K562 (cell line): ENCODE results near the gene RNF224. TPM values are rescaled to one million over a fixed set of nuclear protein-coding genes. Genes with fewer than 3 reads are reported as not detected.

Experiments
- CAMTA2 ChIP-seq: fragments of 250-450 bp; sonication (Bioruptor Pico); conservative IDR thresholded peaks from 2 replicates; pipeline ENCODE4 v1.5.1; 2022
- ESRRB ChIP-seq: fragments of 250-450 bp; sonication (Bioruptor Pico); IDR thresholded peaks from 2 replicates; pipeline ENCODE4 v1.5.0; 2020; ENCODE audit warnings: mild to moderate bottlenecking, moderate library complexity, borderline replicate concordance
- ETV1 ChIP-seq: fragments of 450-650 bp; conservative IDR thresholded peaks from 2 replicates; pipeline ENCODE4 v1.6.1; 2016; ENCODE audit warnings: missing genetic modification characterization, control low read depth, low read depth, missing compliant biosample characterization
- HBP1 ChIP-seq: fragments of 450-650 bp; formaldehyde crosslinking; IDR thresholded peaks from 2 replicates; pipeline ENCODE4 v1.4.0; 2022; ENCODE audit warnings: missing genetic modification characterization
- KDM5B ChIP-seq: fragments of 200-600 bp; sonication (generic); IDR thresholded peaks from 2 replicates; pipeline ENCODE4 v1.6.1; 2012; ENCODE audit warnings: low read depth, mild to moderate bottlenecking, moderate library complexity, low read length, control low read depth, inconsistent platforms; ENCODE audit not compliant: insufficient replicate concordance
- LCOR ChIP-seq: sonication (generic); formaldehyde crosslinking; IDR thresholded peaks from 2 replicates; pipeline ENCODE4 v1.8.0; 2022; ENCODE audit warnings: mild to moderate bottlenecking, missing genetic modification reagents
- MBD2 ChIP-seq: sonication (generic); IDR thresholded peaks from 2 replicates; pipeline ENCODE4 v1.6.1; 2016; ENCODE audit warnings: low read depth, borderline replicate concordance
- POLR2A ChIP-seq: fragments of 450-650 bp; conservative IDR thresholded peaks from 2 replicates; pipeline ENCODE4 v1.6.1; 2016
- POLR3A ChIP-seq: IDR thresholded peaks from 2 replicates; pipeline ENCODE4 v1.6.1; 2011; ENCODE audit warnings: borderline replicate concordance, mild to moderate bottlenecking, moderate library complexity; ENCODE audit not compliant: insufficient read length, insufficient read depth; ENCODE audit errors: extremely low read depth
- RB1 ChIP-seq: fragments of 450-650 bp; IDR thresholded peaks from 2 replicates; pipeline ENCODE4 v1.6.1; 2017; ENCODE audit warnings: low read depth, mild to moderate bottlenecking
- SIN3A ChIP-seq, 2 experiments: fragments of 150-350 bp in 1 of 2; IDR thresholded peaks; 2 replicates each; pipeline ENCODE4 v1.6.1; 2011 to 2016; ENCODE audit warnings: borderline replicate concordance in 2 of 2, low read depth in 2 of 2, low read length in 2 of 2, mild to moderate bottlenecking in 2 of 2, moderate library complexity in 2 of 2; ENCODE audit not compliant: control insufficient read depth in 1 of 2
- SIRT6 ChIP-seq: IDR thresholded peaks from one replicate; pipeline ENCODE4 v1.6.1; 2012; ENCODE audit warnings: low read depth, mild to moderate bottlenecking, control low read depth, inconsistent platforms, low read length, moderate library complexity
- SPI1 ChIP-seq: IDR thresholded peaks from 2 replicates; pipeline ENCODE4 v1.6.1; 2011; ENCODE audit warnings: low read depth, low read length, control low read depth, borderline replicate concordance
- SUPT5H ChIP-seq: fragments of 450-650 bp; IDR thresholded peaks from 2 replicates; pipeline ENCODE4 v1.6.1; 2016
- TARDBP ChIP-seq: fragments of 450-650 bp; IDR thresholded peaks from 2 replicates; pipeline ENCODE4 v1.6.1; 2016
- TEAD4 ChIP-seq, 2 experiments: sonication (generic) in 1 of 2; formaldehyde crosslinking in 1 of 2; IDR thresholded peaks; 2 replicates each; pipeline versions ENCODE4 v1.6.1 to v1.8.0; 2012 to 2022; ENCODE audit warnings: borderline replicate concordance in 1 of 2, inconsistent platforms in 1 of 2, low read length in 1 of 2, mild to moderate bottlenecking in 1 of 2, missing genetic modification reagents in 1 of 2
- ZBTB9 ChIP-seq: fragments of 450-650 bp; formaldehyde crosslinking; IDR thresholded peaks from 2 replicates; pipeline ENCODE4 v1.4.0; 2020; ENCODE audit warnings: mild to moderate bottlenecking, moderate library complexity
- ZKSCAN1 ChIP-seq: fragments of 150-350 bp; IDR thresholded peaks from 2 replicates; pipeline ENCODE4 v1.6.1; 2016; ENCODE audit warnings: low read depth, low read length
- ZNF134 ChIP-seq: fragments of 250-450 bp; sonication (Bioruptor Pico); conservative IDR thresholded peaks from 2 replicates; pipeline ENCODE4 v1.4.0; 2020
- ZNF324 ChIP-seq: fragments of 250-450 bp; sonication (Bioruptor Pico); IDR thresholded peaks from 2 replicates; pipeline ENCODE4 v1.4.0; 2020; ENCODE audit warnings: mild to moderate bottlenecking
- ZNF347 ChIP-seq: fragments of 450-650 bp; formaldehyde crosslinking; IDR thresholded peaks from 2 replicates; pipeline ENCODE4 v1.4.0; 2020; ENCODE audit warnings: low read depth, mild to moderate bottlenecking, moderate library complexity
- ZNF551 ChIP-seq: fragments of 250-450 bp; sonication (Bioruptor Pico); IDR thresholded peaks from 2 replicates; pipeline ENCODE4 v1.5.0; 2021; ENCODE audit warnings: mild to moderate bottlenecking, moderate library complexity
- polyA plus RNA-seq, 8 experiments: library from polyadenylated mRNA; depleted of rRNA in 4 of 8; stranded (reverse) in 5 of 8; unstranded in 3 of 8; fragments of >200 nt; fragmentation: Nextera tagmentation in 2 of 8; fragmentation: Illumina TruSeq in 1 of 8; extraction: Ambion mirVana in 2 of 8; extraction: Trizol in 1 of 8; gene quantifications; 2 replicates each; pipeline versions ENCODE4 v1.2.1 to v1.2.3, GENCODE V29; 2011 to 2014; ENCODE audit warnings: inconsistent platforms in 1 of 8, missing spikeins in 1 of 8
- total RNA-seq, 7 experiments: library from RNA; depleted of rRNA in 6 of 7; stranded (reverse); fragments of >200 nt in 6 of 7; fragmentation: Illumina TruSeq in 2 of 7; extraction: Trizol in 2 of 7; gene quantifications; 2 replicates each; pipeline versions ENCODE4 v1.2.1 to v1.2.3, GENCODE V29; 2011 to 2021; ENCODE audit warnings: low replicate concordance in 1 of 7

The RNF224 gene
- total and polyA plus RNA-seq, 9 of the 15 experiments (the other 6 are each of a cell fraction or from before 2014, with no cell fraction given) = not detected

GRCh38 chr9:137243626-137244485 lies 16.6 kb downstream of the RNF224 start (continued):
- peak; percentile 78 for TF ChIP-seq HBP1 (CRISPR knock-in tag)
- 0 out of 2 replicates have a peak, but pooled peaks have one; percentile 22 for TF ChIP-seq ZNF134 (CRISPR knock-in tag)
- TF ChIP-seq TARDBP = no peak
- TF ChIP-seq CAMTA2 = no peak
- TF ChIP-seq ZKSCAN1 = peak; percentile 37; the same call in 1 of the 2 replicates
- no peak for TF ChIP-seq POLR3A
- TF ChIP-seq SPI1 = peak; percentile 59; the same call in 1 of the 2 replicates
- TF ChIP-seq ZNF551 (CRISPR knock-in tag) = 0 out of 2 replicates have a peak, but pooled peaks have one; percentile 63
- 0 out of 2 replicates have a peak, but pooled peaks have one; percentile 36 for TF ChIP-seq ZBTB9
- peak; percentile 89 for TF ChIP-seq POLR2A
- 0 out of 2 replicates have a peak, but pooled peaks have one; percentile 47 for TF ChIP-seq ZNF347 (CRISPR knock-in tag)
- no peak; the same call in none of the 2 replicates for TF ChIP-seq TEAD4 (IDR thresholded peaks at IDR 0.05; ENCODE audit: low read length)
- 0 out of 2 replicates have a peak, but pooled peaks have one; percentile 54 for TF ChIP-seq TEAD4 (CRISPR knock-in tag; IDR thresholded peaks at IDR 0.05; ENCODE audit: borderline replicate concordance)
- TF ChIP-seq ETV1 (tag) = no peak
- peak; percentile 87 for TF ChIP-seq SUPT5H
- 0 out of 2 replicates have a peak, but pooled peaks have one; percentile 26 for TF ChIP-seq ZNF324 (CRISPR knock-in tag)
- TF ChIP-seq KDM5B = peak; percentile 75
- TF ChIP-seq ESRRB = 0 out of 2 replicates have a peak, but pooled peaks have one; percentile 4
- TF ChIP-seq SIRT6 = peak; percentile 95
- TF ChIP-seq LCOR (CRISPR knock-in tag) = peak; percentile 52; the same call in 1 of the 2 replicates
- peak; percentile 61; the same call in 1 of the 2 replicates for TF ChIP-seq MBD2
- TF ChIP-seq RB1 = no peak
- peak in 1 of 2 experiments; percentile 40; a peak in 2 of 4 replicates for TF ChIP-seq SIN3A (IDR thresholded peaks at IDR 0.05; ENCODE audit: borderline replicate concordance in 2 of 2, control insufficient read depth in 1 of 2, low read depth in 2 of 2, low read length in 2 of 2)
